NCI-H510A treated with DMSO at 0.1 percent for 48 hours (cell line): ENCODE data around the gene ACKR3.

Source experiments
- DNase-seq: peaks from one replicate; lab custom pipeline; 2025; lab: John Stamatoyannopoulos, UW

Gene ACKR3

DNA sequence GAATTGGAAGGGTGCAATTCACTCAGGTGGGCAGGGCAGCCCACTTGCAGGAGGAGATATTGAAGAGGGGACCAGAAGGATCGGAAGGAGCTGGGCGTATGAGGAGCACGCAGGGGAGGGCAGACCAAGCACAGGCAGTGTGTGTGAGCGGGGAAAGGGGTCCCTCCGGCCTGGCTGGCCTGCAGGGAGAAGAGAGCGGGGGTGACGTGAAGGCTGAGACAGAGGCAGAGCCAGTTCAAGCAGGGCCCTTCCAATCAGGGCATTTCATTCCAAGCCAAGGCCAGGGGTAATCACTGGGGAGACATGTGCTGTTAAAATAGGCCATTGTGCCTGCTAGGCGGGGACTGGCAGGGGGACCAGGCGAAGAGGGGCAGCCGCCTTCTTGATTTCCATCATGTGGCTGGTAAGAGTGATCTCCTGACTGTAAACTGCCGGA is 62.2 kb downstream of the ACKR3 start:
- no peak for DNase-seq
